Measurements from ENCODE around the gene PRG2.
A peak's percentile ranks its signal among the peaks of the same experiment; 100 is the strongest.
"Not testable (repeated sequence)": the region's sequence is repeated elsewhere in the genome, so short reads cannot be mapped to it uniquely, and the experiment has no call there.

PRG2 gene

DNA sequence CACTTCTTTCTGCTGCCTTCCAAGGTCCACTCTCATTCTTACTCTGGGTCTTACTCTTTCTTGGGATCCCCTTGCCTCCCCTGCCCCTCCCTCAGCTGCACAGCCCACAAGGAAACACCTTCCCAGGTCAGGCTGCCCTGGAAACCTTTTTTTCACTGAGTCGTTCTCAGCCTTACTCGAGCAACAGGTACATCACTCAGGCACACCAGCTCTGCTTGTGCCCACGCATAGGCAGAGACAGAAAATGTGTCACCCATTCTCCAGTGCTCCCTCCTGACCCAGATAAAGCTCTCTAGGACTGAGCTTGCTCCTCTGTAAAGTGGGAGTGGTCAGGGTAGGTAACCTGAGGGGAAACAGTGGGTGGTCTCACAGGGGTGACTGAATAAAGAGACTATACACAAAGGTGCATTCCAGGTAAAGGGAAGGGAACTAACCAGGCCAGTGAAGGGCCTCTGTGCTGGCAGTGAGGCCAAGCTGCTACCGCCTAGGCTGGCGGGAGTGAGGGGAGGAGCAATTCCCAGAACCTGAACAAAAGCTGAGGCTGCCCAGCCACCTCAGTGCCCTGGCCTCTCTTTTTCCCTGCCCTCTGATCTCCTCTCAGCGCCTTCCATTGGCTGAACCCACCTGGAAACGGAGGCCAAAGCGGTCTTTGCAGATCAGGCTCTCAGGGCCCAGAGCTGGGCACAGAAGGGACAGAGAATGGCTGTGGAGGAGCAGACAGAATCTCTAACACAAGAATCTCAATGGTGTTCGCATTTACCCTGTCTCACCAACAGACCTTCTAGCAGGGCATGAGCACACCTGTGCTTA is 25.4 kb downstream of the PRG2 start:
- DNase-seq (ENCODE audit: low spot score) = no peak

DNA sequence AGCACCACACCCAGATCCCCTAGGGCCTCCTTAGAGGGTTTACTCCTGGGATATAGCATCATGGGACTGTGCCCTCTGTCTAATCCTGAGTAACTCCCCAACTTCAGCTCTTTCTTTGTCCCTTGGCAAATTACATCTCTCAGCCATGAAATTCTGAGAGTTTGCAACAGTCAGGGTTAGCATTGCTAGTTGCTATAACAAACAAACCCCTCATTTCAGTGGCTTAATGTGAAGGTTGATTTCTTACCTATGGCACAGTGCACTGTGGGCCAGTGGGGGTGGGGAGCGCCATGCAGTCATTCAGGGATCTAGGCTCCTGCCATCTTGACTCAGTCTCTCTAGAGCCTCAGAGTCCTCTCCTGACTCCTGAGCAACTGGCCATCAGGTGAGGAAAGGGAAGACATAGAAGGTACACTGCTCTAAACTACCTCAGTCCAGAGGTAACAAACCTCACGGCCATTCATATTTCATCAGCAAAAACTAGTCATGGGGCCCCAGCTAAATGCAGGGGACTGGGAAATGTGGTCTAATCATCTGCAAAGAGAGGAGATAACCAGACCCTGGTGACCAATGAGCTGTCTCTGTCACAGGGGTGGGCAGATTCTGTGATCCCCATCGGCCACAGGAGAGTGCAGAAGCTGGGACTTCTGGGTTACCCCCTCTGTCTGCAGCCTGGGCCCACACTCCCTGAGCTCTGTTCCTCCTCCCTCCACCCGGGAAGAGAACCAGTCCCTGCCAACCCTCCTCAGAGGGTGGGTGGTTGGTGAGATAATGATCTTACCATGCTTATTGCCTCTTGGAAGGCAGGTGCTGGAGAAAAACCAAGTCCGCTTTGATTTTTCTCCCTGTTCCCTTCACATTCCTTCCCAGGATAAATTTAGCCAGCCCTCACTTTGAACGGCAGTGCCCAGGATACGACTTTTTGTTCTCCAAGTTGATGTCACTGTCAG is 27.0 kb downstream of the PRG2 start:
- no peak for DNase-seq (ENCODE audit: low spot score)

DNA sequence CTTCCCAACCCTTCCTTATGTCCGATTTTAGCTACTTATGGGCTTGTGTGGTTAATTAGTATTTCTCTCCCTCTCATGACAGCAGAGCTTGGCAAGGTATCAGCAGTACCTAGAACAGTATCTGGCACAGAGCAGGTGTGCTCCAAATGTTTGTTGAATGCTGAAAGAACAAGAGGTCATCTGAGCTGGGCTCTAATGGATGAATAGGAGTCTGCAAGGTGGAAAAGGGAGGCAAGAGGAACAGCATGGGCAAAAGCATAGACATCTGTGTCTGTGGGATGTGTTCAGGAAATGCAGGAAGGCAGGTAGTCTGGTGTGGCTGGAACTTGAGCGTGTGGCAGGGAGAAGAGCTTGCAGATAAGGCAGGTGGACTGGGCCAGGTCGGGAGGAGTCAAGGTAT is 28.5 kb downstream of the PRG2 start:
- DNase-seq (ENCODE audit: low spot score) = no peak

- DNase-seq (ENCODE audit: low spot score) = not testable (repeated sequence)
Measured at GRCh38 chr11:57361420-57361819, 29.0 kb downstream of the PRG2 start.

GRCh38 chr11:57360991-57361390 is 29.5 kb downstream of the PRG2 start:
- DNase-seq (ENCODE audit: low spot score) = no peak

DNA sequence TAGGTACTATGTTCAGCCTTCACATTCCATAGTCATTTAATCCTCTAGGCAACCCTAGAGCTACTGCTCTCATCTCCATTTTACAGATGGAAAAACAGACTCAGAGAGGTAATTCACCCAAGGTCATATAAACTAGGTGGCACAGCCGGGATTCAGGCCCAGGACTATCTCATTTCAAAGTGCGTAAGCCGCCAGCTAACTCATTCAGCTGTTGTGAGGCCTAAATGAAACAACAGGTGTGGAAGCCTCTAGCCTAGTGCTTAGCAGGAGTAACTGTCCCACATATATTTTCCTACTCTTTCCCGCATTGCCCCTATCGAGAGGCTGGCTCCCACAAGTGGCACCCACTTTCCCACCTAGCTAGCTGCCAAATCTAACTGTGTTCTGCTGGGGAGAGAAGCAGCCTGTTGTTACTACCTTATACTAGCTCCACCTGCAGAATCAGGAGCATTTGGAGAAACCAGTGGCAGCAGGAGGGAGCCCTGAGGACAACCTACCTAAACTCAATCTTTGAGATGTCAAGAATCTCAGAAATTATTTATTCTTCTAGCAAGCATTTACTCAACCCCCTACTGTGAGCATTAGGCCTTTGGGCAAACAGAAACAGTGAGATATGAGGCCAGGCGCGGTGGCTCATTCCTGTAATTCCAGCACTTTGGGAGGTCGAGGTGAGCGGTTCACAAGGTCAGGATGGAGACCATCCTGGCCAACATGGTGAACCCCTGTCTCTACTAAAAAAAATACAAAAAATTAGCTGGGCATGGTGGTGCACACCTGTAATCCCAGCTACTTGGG is 30.4 kb downstream of the PRG2 start:
- no peak for DNase-seq (ENCODE audit: low spot score)

DNA sequence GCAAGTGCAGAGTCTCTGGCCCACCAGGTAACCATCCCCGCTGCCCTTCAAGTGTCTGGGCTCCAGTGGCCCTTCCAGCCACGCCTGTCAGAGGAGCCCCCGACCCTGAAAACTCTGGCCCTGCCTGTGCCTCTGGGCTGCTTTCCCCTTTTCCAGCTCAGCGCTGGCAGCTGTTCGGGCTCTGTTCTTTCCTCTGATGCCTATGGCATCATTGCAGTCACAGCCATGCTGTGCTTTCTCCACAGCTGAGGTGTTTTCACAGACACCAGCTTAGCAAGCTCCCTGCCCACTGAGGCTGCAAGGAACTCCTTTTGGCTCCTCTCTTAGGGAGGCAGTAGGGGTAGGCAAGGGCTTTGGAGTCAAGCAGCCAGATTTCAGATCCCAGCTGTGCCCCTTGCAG is 31.1 kb downstream of the PRG2 start:
- no peak for DNase-seq (ENCODE audit: low spot score)

GRCh38 chr11:57358991-57359390 is 31.5 kb downstream of the PRG2 start:
- no peak for DNase-seq (ENCODE audit: low spot score)

DNA sequence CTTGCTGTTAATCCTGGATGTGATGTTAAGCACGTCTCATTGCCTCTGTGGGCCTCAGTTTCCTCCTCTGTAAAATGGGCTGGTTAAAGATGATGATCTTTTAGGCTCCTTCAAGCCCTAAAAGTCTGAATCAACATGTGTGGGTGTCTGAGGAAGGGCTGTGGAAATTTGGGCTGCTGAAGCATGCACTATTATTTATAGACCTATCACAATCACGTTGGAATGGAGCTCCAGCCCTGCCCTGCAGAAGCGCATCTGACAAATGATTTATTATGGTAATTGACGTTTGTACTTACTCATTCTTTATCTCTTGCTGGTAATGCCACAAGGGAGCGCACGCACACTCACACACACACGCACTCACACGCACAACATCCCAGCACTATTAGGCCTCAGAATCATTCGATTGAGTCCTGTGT is 31.9 kb downstream of the PRG2 start:
- DNase-seq (ENCODE audit: low spot score) = no peak

DNA sequence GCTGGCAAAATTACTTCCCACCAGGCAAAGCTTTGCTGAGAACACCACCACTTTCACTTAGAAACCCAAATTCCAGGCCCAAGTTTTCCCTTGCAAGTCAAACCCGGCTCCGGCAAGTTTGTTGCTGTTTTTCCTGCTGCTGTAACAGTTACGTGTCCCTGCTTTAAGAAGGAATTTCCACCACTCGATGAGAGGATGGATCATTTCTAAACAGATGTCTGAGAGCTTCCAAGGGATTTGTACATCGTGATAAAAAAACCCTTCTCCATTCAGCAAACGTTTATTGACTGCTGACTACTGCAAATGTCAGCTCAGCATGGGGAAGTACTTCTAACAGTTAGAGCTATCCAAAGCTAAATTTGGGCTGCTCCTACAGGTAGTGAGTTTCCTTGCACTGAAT is 32.6 kb downstream of the PRG2 start:
- no peak for DNase-seq (ENCODE audit: low spot score)

DNA sequence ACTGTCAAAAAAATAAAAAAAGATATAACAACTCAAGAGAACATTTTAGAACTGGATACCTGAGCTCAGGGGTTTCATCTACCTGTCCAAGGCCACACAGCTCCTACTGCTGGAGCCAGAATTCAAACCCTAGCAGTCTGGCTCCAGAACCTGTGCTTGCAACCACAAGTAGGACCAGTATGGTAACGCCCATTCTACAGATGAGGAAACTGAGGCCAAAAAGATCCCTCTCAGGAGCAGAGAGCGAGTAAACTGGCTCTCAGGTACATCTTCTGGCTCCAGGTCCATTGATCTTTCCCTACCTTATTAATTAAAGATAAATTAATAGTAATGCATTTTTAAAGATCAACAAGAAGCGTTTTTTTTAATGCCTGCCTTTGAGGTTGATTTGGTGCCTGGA is 33.1 kb downstream of the PRG2 start:
- DNase-seq (ENCODE audit: low spot score) = no peak

- no peak for DNase-seq (ENCODE audit: low spot score)
Measured at GRCh38 chr11:57356268-57356667, 34.2 kb downstream of the PRG2 start.

GRCh38 chr11:57354699-57355098 is 35.8 kb downstream of the PRG2 start:
- DNase-seq (ENCODE audit: low spot score) = no peak

GRCh38 chr11:57353852-57354251 is 36.6 kb downstream of the PRG2 start:
- no peak for DNase-seq (ENCODE audit: low spot score)

DNA sequence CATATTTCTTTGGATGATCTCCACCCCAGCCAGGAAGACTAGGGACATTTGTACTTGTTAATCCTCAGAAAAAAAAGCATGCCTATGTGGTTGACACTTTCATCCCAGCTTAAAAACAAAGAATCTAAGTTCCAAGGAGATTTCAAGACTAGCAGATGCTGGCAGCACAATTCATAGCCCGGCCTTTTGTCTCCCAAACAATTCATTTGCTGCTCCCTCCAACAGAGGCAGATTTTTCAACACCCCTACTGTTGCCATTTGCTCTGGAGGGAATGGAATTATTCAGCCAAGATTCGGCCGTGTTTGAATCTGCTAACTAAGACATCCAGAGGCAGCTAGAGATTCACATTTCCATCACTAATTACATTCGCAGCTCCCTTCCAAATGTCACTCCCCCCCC is 37.0 kb downstream of the PRG2 start:
- DNase-seq (ENCODE audit: low spot score) = no peak

GRCh38 chr11:57353036-57353435 is 37.4 kb downstream of the PRG2 start:
- DNase-seq (ENCODE audit: low spot score) = no peak

- DNase-seq (ENCODE audit: low spot score) = peak; percentile 92
Measured at GRCh38 chr11:57349491-57350274, 40.8 kb downstream of the PRG2 start.

- no peak for DNase-seq (ENCODE audit: low spot score)
Measured at GRCh38 chr11:57348636-57349313, 41.7 kb downstream of the PRG2 start.

GRCh38 chr11:57348052-57348451 is 42.4 kb downstream of the PRG2 start:
- DNase-seq (ENCODE audit: low spot score) = no peak

- no peak for DNase-seq (ENCODE audit: low spot score)
Measured at GRCh38 chr11:57347336-57347735, 43.1 kb downstream of the PRG2 start.
